ENCODE measurements around the gene STRN3. TPM values are rescaled to one million over a fixed set of nuclear protein-coding genes. Genes with fewer than 3 reads are reported as not detected.
"Not testable (repeated sequence)": the region's sequence is repeated elsewhere in the genome, so short reads cannot be mapped to it uniquely, and the experiment has no call there.

STRN3 gene
- total RNA-seq, 1 donor from 2014 or later, result 30.5 TPM

DNA sequence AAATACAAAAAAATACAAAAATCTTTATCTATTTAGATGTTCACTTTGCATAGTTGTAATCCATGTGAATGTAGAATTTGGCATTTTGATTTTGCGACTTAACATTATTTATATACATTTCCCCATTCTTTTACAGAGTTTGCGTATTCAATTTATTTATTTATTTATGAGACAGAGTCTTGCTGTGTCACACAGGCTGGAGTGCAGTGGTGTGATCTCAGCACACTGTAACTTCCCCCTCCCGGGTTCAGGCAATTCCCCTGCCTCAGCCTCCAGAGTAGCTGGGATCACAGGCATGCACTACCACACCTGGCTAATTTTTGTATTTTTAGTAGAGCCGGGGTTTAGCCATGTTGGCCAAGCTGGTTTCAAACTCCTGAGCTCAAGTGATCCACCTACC, 25.3 kb upstream of the STRN3 start:
- no peak for DNase-seq (ENCODE audit: low read depth)
- Histone ChIP-seq H3K27me3 (ENCODE audit: control insufficient read depth, insufficient read depth, low read length) (no peaks in the 10 kb centered on the region), H3K36me3 (ENCODE audit: control insufficient read depth, insufficient read depth, low read length) (no peaks in the 10 kb centered on the region), H3K4me3 (ENCODE audit: low read depth, low read length) (no peak overlapping the region)
- TF ChIP-seq, protein P1, sequence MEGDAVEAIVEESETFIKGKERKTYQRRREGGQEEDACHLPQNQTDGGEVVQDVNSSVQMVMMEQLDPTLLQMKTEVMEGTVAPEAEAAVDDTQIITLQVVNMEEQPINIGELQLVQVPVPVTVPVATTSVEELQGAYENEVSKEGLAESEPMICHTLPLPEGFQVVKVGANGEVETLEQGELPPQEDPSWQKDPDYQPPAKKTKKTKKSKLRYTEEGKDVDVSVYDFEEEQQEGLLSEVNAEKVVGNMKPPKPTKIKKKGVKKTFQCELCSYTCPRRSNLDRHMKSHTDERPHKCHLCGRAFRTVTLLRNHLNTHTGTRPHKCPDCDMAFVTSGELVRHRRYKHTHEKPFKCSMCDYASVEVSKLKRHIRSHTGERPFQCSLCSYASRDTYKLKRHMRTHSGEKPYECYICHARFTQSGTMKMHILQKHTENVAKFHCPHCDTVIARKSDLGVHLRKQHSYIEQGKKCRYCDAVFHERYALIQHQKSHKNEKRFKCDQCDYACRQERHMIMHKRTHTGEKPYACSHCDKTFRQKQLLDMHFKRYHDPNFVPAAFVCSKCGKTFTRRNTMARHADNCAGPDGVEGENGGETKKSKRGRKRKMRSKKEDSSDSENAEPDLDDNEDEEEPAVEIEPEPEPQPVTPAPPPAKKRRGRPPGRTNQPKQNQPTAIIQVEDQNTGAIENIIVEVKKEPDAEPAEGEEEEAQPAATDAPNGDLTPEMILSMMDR (IDR thresholded peaks at IDR 0.05; ENCODE audit: insufficient read depth, low read length, poor library complexity, severe bottlenecking), result no peak

DNA sequence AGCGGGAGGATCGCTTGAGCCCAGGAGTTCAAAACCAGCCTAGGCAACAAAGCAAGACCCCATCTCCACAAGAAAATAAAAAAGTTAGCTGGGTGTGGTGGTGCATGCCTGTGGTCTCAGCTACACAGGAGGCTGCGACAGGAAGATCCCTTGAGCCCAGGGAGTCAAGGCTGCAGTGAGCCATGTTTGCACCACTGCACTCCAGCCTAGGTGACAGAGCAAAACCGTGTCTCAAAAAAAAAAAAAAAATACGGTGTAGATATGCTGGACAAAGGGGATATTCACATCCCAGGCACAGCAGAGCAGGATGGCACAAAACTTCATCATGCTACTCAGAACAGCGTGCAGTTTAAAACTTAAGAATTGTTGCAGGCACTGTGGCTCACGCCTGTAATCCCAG, 24.8 kb upstream of the STRN3 start:
- H3K36me3 ChIP-seq (ENCODE audit: control insufficient read depth, insufficient read depth, low read length), result no peaks in the 10 kb centered on the region
- DNase-seq (ENCODE audit: low read depth), result no peak
- TF ChIP-seq, protein P1 (IDR thresholded peaks at IDR 0.05; ENCODE audit: insufficient read depth, low read length, poor library complexity, severe bottlenecking), result no peak

DNA sequence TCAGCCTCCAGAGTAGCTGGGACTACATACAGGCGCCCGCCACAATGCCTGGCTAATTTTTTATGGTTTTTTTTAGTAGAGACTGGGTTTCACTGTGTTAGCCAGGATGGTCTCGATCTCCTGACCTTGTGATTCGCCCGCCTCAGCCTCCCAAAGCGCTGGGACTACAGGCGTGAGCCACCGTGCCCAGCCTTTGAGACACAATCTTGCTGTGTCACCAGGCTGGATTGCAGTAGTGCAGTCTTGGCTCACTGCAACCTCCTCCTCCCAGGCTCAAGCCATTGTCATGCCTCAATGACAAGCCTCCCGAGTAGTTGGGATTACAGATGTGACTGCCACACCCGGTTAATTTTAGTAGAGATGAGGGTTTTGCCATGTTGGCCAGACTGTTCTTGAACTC, 21.3 kb upstream of the STRN3 start:
- TF ChIP-seq, protein P1 (IDR thresholded peaks at IDR 0.05; ENCODE audit: insufficient read depth, low read length, poor library complexity, severe bottlenecking), result no peak
- Histone ChIP-seq H3K4me3 (ENCODE audit: low read depth, low read length) (no peak overlapping the region), H3K27me3 (ENCODE audit: control insufficient read depth, insufficient read depth, low read length) (no peaks in the 10 kb centered on the region), H3K36me3 (ENCODE audit: control insufficient read depth, insufficient read depth, low read length) (no peaks in the 10 kb centered on the region)
- DNase-seq (ENCODE audit: low read depth), result no peak

More for the DNA sequence above, 24.8 kb upstream of the STRN3 start:
- Histone ChIP-seq H3K27me3 (ENCODE audit: control insufficient read depth, insufficient read depth, low read length) (no peaks in the 10 kb centered on the region), H3K4me3 (ENCODE audit: low read depth, low read length) (no peak overlapping the region)

DNA sequence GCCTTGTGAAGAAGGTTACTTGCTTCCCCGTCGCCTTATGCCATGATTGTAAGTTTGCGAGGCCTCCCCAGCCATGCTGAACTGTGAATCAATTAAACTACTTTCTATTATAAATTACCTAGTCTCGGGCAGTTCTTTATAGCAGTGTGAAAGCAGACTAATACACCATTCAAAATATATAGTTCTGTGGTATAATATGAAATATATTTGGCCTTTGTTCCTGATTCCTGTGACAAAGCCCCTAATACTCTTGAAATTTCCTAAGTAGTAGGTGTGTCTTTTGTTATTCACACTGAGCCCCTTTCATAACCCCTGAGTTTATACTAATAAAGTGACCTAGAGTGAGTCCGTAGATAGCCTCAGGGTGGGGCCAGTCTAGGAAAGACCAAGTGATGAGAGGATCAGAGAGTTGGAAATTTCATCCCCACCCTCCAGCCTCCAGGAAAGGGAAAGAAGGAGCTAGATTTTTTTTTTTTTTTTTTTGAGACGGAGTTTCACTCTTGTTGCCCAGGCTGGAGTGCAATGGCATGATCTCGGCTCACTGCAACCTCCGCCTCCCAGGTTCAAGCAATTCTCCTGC, 19.4 kb upstream of the STRN3 start:
- H3K36me3 ChIP-seq (ENCODE audit: control insufficient read depth, insufficient read depth, low read length), result no peaks in the 10 kb centered on the region
- TF ChIP-seq, protein P1 (IDR thresholded peaks at IDR 0.05; ENCODE audit: insufficient read depth, low read length, poor library complexity, severe bottlenecking), result no peak
- DNase-seq (ENCODE audit: low read depth), result no peak
- H3K27me3 ChIP-seq (ENCODE audit: control insufficient read depth, insufficient read depth, low read length), result no peaks in the 10 kb centered on the region
- H3K4me3 ChIP-seq (ENCODE audit: low read depth, low read length), result no peak overlapping the region

DNA sequence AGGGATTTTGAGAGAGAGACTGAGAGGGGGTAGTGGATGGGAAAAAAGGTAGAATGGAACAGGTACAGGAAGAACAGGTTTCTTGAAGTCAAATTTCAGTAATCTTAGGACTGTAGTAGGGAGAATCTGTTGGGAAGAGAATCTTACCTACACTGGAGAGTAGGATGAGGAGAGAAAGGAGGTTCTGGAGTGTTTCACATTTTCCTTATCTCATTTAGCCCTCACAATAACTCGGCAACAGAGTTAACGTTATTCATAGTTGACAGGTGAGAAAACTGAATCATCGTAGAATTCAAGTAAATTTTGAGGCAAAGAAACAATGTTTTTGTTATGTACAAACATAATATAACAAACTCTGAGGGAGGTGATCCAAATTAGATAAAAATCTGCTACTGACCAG, 17.2 kb upstream of the STRN3 start:
- no peak for DNase-seq (ENCODE audit: low read depth)
- Histone ChIP-seq H3K27me3 (ENCODE audit: control insufficient read depth, insufficient read depth, low read length) (no peaks in the 10 kb centered on the region), H3K36me3 (ENCODE audit: control insufficient read depth, insufficient read depth, low read length) (no peaks in the 10 kb centered on the region), H3K4me3 (ENCODE audit: low read depth, low read length) (no peak overlapping the region)
- TF ChIP-seq, protein P1 (IDR thresholded peaks at IDR 0.05; ENCODE audit: insufficient read depth, low read length, poor library complexity, severe bottlenecking), result no peak

DNA sequence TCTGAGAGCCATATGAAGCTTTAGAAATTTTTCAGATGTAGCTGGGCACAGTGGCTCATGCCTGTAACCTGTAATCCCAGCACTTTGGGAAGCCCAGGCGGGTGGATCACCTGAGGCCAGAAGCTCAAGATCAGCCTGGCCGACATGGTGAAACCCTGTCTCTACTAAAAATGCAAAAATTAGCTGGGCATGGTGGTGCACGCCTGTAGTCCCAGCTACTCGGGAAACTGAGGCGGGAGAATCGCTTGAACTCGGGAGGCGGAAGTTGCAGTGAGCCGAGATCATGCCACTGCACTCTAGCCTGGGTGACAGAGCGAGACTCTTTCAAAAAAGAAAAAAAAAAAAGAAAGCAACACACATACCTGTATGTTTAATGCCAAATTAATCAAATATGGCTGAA, 16.7 kb upstream of the STRN3 start:
- not testable (repeated sequence) for H3K36me3 ChIP-seq (ENCODE audit: control insufficient read depth, insufficient read depth, low read length); DNase-seq (ENCODE audit: low read depth); H3K4me3 ChIP-seq (ENCODE audit: low read depth, low read length); H3K27me3 ChIP-seq (ENCODE audit: control insufficient read depth, insufficient read depth, low read length)

All from kidney epithelial cell (primary cell).